Small intestine (tissue), 7 donors: ENCODE measurements around the gene KRTAP10-1. TPM values are rescaled to one million over a fixed set of nuclear protein-coding genes. Genes with fewer than 3 reads are reported as not detected.

ENCODE experiments used
- DNase-seq, 2 donors: peaks; one replicate each; pipeline versions ENCODE4 v3.0.0 to v3.0.0-alpha.2; 2013
- FAIRE-seq: peaks from 2 replicates; lab custom pipeline; 2012; peaks lifted over from hg19 to GRCh38; lab: Jason Lieb, UNC
- H3K27ac ChIP-seq, 3 donors: one replicate each; pipeline ENCODE4 v1.5.1; 2013; ENCODE audit warnings: low read length in 2 of 3, mild to moderate bottlenecking in 2 of 3, control low read depth in 1 of 3, inconsistent platforms in 1 of 3, low read depth in 1 of 3, moderate library complexity in 1 of 3
- H3K27me3 ChIP-seq, 3 donors: one replicate each; pipeline ENCODE4 v1.6.1; 2013; ENCODE audit warnings: low read length in 3 of 3, inconsistent platforms in 1 of 3; ENCODE audit not compliant: control insufficient read depth in 3 of 3, insufficient read depth in 3 of 3
- H3K36me3 ChIP-seq, 3 donors: one replicate each; pipeline ENCODE4 v1.6.1; 2013; ENCODE audit warnings: low read length in 3 of 3, inconsistent platforms in 1 of 3, low read depth in 1 of 3, mild to moderate bottlenecking in 1 of 3, moderate library complexity in 1 of 3; ENCODE audit not compliant: control insufficient read depth in 3 of 3, insufficient read depth in 2 of 3
- H3K4me1 ChIP-seq, 3 donors: one replicate each; pipeline ENCODE4 v1.6.1; 2013; ENCODE audit warnings: low read length in 2 of 3, inconsistent platforms in 1 of 3, low read depth in 1 of 3, mild to moderate bottlenecking in 1 of 3, moderate library complexity in 1 of 3; ENCODE audit not compliant: control insufficient read depth in 3 of 3, insufficient read depth in 2 of 3
- H3K4me3 ChIP-seq, 3 donors: one replicate each; pipeline ENCODE4 v1.5.1; 2013; ENCODE audit warnings: low read length in 3 of 3, control low read depth in 1 of 3, inconsistent platforms in 1 of 3, low read depth in 1 of 3, mild to moderate bottlenecking in 1 of 3, moderate library complexity in 1 of 3
- H3K9me3 ChIP-seq, 2 donors: one replicate each; pipeline ENCODE4 v1.6.1; 2013; ENCODE audit warnings: low read depth in 1 of 2, low read length in 1 of 2; ENCODE audit not compliant: control insufficient read depth in 2 of 2, insufficient read depth in 1 of 2
- WGBS, 3 donors: extraction: QIAGEN DNeasy Blood & Tissue Kit; methylation state at CpG; one replicate each; pipeline ENCODE4 v1.1.7; 2013; 5-methylcytosine and 5-hydroxymethylcytosine counted together
- polyA plus RNA-seq, 4 donors: library from polyadenylated mRNA; stranded (reverse) in 3 of 4; unstranded in 1 of 4; fragments of 200-250 nt in 3 of 4; fragments of 120-200 nt in 1 of 4; gene quantifications; one replicate each; pipeline versions ENCODE4 v1.2.1 to v1.2.3, GENCODE V29; 2013
- donor health status: healthy with polysubstance abuse.
- donor health status: control.
- donor health status: control.
- donor health status: Bipolar disorder and iron deficiency.
- donor health status: healthy.

KRTAP10-1 gene
- polyA plus RNA-seq, 4 donors, result not detected

DNA sequence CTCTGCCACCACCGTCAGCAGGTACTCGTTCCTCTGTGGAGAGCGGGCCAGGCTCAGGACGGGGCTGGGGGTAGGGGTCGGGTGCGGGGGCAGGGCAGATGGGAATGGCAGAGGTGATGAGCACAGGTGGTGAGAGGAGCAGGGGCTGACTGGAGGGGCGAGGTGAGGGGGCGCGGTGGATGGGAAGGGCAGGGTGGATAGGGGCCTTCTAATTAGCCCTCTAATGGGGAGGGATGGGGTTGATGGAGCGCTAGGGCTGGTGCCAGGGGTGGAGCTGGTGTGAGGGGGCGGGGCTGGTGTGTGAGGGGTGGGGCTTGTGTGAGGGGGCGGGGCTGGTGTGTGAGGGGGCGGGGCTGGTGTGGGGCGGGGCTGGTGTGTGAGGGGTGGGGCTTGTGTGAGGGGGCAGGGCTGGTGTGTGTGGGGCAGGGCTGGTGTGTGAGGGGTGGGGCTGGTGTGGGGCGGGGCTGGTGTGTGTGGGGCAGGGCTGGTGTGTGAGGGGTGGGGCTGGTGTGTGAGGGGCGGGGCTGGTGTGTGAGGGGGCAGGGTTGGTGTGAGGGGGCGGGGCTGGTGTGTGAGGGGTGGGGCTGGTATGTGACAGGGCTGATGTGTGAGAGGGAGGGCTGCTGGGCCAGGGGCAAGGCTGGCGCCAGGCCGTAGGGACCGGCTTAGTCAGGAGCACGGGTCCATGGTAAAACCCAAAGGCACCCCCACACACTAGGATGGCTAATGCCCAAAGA lies 5.9 kb downstream of the KRTAP10-1 start:
- H3K27me3 ChIP-seq, result no peaks in the 10 kb centered on the region
- DNase-seq (no peak), FAIRE-seq (no peak)

DNA sequence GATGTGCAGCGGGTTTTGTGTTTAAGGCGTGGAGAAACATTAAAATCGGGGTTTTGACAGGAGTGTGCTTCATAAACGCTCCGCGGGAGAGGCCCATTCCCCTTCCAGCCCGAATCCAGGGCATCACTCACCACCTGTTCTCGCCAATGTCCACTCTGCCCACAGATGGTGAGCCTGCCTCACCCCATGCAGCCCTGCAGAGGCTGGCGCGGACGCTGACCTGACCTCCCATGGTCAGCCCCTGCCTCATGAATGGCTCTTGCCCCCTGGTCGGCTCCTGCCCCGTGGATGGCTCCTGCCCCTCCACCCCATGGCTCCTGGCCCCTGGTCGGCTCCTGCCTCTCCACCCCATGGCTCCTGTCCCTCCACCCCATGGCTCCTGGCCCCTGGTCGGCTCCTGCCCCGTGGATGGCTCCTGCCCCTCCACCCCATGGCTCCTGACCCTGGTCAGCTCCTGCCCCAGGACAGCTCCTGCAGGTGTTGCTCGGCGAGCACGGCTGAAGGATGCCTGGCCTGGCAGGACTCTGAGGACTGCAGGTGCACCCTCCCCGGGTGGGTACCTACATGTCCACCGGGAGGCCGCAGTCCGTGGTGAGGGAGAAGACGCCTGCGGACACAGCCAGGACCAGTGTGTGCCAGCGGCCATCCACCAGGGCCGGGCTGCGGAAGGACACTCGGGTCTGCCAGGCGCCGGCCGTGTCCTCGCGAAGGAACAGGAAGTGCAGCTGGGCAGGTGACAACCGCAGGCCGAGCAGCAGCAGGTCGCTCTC lies 6.7 kb downstream of the KRTAP10-1 start:
- Histone ChIP-seq H3K4me3 (no peak overlapping the region), H3K27me3 (no peaks in the 10 kb centered on the region), H3K27ac (no peak overlapping the region), H3K36me3 (no peaks in the 10 kb centered on the region), H3K4me1 (no peaks in the 10 kb centered on the region), H3K9me3 (no peaks in the 10 kb centered on the region)
- WGBS, 3 donors, result 89 to 91% (median 91%) methylated on average over 35 to 37 of the region's 37 CpGs
- FAIRE-seq (no peak), DNase-seq (no peak)

More for the DNA sequence above, 5.9 kb downstream of the KRTAP10-1 start:
- Histone ChIP-seq H3K27ac (no peak overlapping the region), H3K9me3 (no peaks in the 10 kb centered on the region), H3K36me3 (no peaks in the 10 kb centered on the region), H3K4me1 (no peaks in the 10 kb centered on the region), H3K4me3 (no peak overlapping the region)
- WGBS, 3 donors, result 87 to 90% (median 89%) methylated on average over 15 to 21 of the region's 21 CpGs

DNA sequence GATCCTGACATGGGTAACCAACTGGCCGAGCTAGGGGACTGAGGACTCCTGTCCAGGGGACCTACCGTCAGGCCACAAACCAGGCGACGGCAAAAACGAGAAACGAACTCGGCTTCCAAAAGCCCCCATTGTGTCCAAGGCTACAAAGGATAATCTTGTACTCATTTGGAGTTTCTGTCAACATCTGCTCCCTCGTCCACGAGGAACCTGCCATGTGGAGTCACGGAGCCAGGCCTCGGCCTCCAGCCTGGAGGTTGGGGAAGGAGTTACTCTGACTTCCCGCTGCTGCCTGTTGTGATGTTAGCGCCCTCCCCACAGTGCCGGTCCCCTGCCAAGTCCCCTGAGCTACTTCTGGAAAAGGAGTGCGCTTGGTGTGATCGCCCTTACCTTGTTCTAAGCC lies 7.3 kb downstream of the KRTAP10-1 start:
- H3K27ac ChIP-seq, result no peak overlapping the region
- H3K9me3 ChIP-seq, result no peaks in the 10 kb centered on the region
- 87 to 92% (median 89%) methylated on average over 16 of the region's 16 CpGs for WGBS, 3 donors
- no peaks in the 10 kb centered on the region for H3K27me3 ChIP-seq
- DNase-seq (no peak), FAIRE-seq (no peak)
- H3K36me3 ChIP-seq, result no peaks in the 10 kb centered on the region
- no peaks in the 10 kb centered on the region for H3K4me1 ChIP-seq
- H3K4me3 ChIP-seq, result no peak overlapping the region

DNA sequence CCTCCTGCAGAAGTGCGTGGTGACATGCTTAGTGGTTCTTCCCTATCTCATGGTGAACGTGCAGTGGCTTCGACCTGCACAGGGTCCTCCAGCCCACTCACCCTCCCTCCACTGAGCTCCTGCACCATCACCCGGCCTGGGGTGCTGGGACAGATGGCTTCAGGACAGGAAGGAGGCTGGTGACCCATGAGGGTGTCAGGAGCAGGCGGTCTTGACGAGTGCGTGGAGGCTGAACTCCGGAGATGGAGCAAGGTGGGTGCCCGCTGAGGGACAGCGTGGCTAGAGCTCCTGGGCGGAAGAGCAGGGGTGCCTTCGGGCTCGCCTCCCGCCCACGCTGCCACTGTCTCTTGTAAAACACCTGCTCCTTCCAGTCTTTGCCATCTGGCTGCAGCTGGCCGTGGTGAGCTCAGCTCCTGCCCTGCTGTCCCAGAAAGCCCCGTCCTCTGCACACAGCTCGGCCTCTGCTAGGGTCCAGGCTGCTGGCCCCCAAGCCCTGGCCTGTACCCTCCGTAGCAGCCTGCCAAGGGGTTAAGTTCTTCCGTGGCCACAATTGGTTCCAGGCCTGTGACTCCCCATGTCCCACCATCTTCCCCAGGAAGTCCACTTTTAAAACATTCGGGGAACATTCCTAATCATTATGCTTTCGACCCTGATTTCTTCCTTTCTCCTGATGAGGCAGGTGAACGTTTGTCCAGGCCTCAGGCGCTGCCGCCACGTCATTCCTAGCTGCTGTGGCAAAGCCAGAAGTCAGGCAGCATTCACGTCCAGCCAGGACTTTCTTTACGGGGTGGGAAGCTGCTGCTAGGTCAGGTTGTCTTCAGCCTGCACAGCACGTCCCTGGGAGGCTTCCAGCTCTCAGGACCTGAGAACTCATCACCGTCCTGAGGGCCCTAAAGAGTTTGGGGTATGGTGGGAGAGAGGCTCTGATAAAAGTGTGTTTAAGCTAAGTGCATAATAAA lies 8.1 kb downstream of the KRTAP10-1 start:
- no peak for FAIRE-seq
- no peaks in the 10 kb centered on the region for H3K4me1 ChIP-seq
- WGBS, 3 donors, result 55 to 74% (median 67%) methylated on average over 29 to 30 of the region's 30 CpGs

DNA sequence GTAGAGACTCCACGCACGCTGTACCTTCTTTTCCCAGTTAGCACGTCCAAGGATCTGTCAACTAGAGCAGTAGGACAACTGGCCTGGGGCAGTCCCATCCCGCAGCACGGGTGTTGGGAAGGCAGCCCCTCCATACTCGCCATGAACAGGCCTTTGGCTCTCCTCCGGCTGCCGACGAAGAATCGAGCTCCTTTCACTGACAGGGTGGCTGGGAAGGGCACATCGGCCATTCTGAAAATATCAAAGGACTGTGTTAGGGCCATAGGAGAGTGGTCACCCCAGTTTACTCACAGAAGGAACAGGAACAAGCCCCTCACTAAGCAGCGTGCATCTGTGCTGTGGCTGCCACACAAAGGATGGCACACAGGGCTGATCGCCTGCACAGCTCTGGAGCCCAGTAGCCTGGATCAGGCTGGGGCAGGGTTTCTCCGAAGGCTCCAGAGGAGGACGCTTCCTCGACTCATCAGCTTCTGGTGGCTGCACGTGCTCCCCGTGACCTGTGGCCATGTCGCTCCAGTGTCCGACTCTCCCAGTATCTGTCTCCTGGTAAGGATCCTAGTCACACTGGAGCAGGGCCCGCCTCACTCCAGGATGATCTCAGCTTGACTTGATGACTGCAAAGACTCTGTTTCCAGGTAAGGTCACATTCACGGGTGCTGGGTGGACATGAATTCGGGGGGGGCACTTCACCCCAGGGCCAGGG lies 8.9 kb downstream of the KRTAP10-1 start:
- Histone ChIP-seq H3K27ac (no peak overlapping the region), H3K4me3 (no peak overlapping the region), H3K27me3 (no peaks in the 10 kb centered on the region), H3K9me3 (no peaks in the 10 kb centered on the region), H3K36me3 (no peaks in the 10 kb centered on the region), H3K4me1 (no peaks in the 10 kb centered on the region)
- 81 to 87% (median 85%) methylated on average over 23 of the region's 23 CpGs for WGBS, 3 donors
- no peak for FAIRE-seq
- no peak for DNase-seq

More for the DNA sequence above, 8.1 kb downstream of the KRTAP10-1 start:
- no peak overlapping the region for H3K27ac ChIP-seq
- H3K9me3 ChIP-seq, result no peaks in the 10 kb centered on the region
- DNase-seq, result no peak
- no peaks in the 10 kb centered on the region for H3K36me3 ChIP-seq
- H3K4me3 ChIP-seq, result no peak overlapping the region
- H3K27me3 ChIP-seq, result no peaks in the 10 kb centered on the region

DNA sequence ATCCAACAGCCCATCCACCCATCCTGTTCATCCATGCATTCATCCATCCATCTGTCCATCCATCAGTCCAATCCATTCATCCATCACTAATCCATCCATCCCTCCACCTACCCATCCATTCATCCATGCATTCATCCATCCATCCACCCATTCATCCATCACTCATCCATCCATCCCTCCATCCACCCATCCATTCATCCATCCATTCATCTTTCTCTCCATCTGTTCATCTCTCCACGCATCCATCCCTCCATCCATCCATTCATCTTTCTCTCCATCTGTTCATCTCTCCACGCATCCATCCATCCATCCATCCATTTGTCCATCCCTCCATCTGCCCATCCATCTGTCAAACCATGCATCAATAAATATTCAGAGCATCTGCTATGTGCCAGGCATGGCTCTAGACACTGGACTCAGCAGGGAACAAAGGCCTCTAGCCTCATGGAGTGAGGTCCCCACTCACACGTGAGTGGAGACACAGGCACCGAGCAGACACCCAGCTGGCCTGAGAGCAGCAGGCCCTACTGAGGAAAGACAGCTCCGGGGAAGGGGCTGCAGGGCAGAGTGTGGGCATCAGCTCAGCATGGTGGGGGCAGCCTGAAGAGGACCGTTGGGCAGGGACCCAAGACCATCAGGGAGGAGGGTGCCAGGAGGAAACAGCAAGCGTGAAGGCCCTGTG lies 9.6 kb downstream of the KRTAP10-1 start:
- no peaks in the 10 kb centered on the region for H3K27me3 ChIP-seq
- DNase-seq, result no peak
- FAIRE-seq, result no peak
- H3K4me1 ChIP-seq, result no peaks in the 10 kb centered on the region
- no peaks in the 10 kb centered on the region for H3K36me3 ChIP-seq
- H3K9me3 ChIP-seq, result no peaks in the 10 kb centered on the region
- no peak overlapping the region for H3K27ac ChIP-seq
- no peak overlapping the region for H3K4me3 ChIP-seq
- 72 to 83% (median 81%) methylated on average over 7 of the region's 7 CpGs for WGBS, 3 donors

DNA sequence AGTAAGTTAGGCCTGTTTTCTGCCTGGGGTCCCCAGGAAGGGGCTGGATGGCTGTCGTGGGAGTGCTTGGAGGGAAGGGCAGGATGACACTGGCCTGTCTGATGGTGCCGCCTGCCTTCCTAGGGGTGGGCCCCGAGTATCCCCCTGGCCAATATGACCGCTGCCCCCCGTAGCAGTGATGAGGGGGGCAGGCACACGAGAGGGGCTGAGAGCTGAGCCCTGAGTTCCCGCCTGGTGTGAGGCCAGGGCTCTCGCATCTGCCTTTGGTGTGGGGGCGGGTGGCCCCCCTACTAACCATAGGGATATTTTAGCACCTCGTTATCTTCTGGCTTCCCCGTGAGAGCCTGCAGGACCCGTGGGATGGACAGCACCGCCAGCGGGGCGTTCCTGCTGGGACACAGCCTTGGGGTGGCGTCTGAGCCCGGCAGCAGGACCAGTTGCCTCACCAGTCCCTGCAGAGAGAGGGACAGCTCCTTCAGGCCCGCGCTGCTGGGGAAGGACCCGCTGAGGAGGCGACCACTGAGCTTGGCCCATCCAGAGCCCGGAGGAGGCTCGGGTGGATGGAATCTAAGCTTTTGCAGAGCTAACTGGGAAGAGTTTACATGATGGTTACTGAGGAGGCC lies 10.4 kb downstream of the KRTAP10-1 start:
- H3K27me3 ChIP-seq, result no peaks in the 10 kb centered on the region
- H3K9me3 ChIP-seq, result no peaks in the 10 kb centered on the region
- no peak overlapping the region for H3K4me3 ChIP-seq
- 66 to 75% (median 72%) methylated on average over 22 to 23 of the region's 23 CpGs for WGBS, 3 donors
- no peak for FAIRE-seq
- H3K36me3 ChIP-seq, result no peaks in the 10 kb centered on the region
- H3K27ac ChIP-seq, result no peak overlapping the region
- no peaks in the 10 kb centered on the region for H3K4me1 ChIP-seq
- no peak for DNase-seq
